Kidney epithelial cell (primary cell): ENCODE results near the gene KCNIP4. TPM values are rescaled to one million over a fixed set of nuclear protein-coding genes. Genes with fewer than 3 reads are reported as not detected.

ENCODE experiments used
- DNase-seq: peaks from one replicate; pipeline ENCODE4 v3.0.0-alpha.2; 2010; ENCODE audit warnings: low read depth
- H3K27me3 ChIP-seq: 2 replicates; pipeline ENCODE4 v1.6.0; 2011; ENCODE audit warnings: low read length; ENCODE audit not compliant: control insufficient read depth, insufficient read depth
- H3K36me3 ChIP-seq: 2 replicates; pipeline ENCODE4 v1.5.1; 2011; ENCODE audit warnings: low read length; ENCODE audit not compliant: control insufficient read depth, insufficient read depth
- H3K4me3 ChIP-seq: 2 replicates; pipeline ENCODE4 v1.5.1; 2011; ENCODE audit warnings: low read depth, mild to moderate bottlenecking, control low read depth, low read length
- total RNA-seq: library from RNA; depleted of rRNA; stranded (reverse); fragments of >200 nt; gene quantifications from 2 replicates; pipeline ENCODE4 v1.2.3, GENCODE V29; 2015
- TF ChIP-seq, protein P1 (sequence below): IDR thresholded peaks from 2 replicates; pipeline ENCODE4 v1.5.1; 2011; ENCODE audit warnings: mild to moderate bottlenecking, moderate library complexity, low read length, control low read depth, inconsistent platforms; ENCODE audit not compliant: insufficient read depth, poor library complexity, severe bottlenecking

KCNIP4 gene
- total RNA-seq, 1 donor from 2014 or later, result 5.5 TPM

- no peak overlapping the region for H3K4me3 ChIP-seq
- TF ChIP-seq, protein P1, sequence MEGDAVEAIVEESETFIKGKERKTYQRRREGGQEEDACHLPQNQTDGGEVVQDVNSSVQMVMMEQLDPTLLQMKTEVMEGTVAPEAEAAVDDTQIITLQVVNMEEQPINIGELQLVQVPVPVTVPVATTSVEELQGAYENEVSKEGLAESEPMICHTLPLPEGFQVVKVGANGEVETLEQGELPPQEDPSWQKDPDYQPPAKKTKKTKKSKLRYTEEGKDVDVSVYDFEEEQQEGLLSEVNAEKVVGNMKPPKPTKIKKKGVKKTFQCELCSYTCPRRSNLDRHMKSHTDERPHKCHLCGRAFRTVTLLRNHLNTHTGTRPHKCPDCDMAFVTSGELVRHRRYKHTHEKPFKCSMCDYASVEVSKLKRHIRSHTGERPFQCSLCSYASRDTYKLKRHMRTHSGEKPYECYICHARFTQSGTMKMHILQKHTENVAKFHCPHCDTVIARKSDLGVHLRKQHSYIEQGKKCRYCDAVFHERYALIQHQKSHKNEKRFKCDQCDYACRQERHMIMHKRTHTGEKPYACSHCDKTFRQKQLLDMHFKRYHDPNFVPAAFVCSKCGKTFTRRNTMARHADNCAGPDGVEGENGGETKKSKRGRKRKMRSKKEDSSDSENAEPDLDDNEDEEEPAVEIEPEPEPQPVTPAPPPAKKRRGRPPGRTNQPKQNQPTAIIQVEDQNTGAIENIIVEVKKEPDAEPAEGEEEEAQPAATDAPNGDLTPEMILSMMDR, result no peak
- no peaks in the 10 kb centered on the region for H3K36me3 ChIP-seq
- DNase-seq, result no peak
- H3K27me3 ChIP-seq, result no peaks in the 10 kb centered on the region
Measured at GRCh38 chr4:21735866-21736265, 212.7 kb downstream of the KCNIP4 start.

DNA sequence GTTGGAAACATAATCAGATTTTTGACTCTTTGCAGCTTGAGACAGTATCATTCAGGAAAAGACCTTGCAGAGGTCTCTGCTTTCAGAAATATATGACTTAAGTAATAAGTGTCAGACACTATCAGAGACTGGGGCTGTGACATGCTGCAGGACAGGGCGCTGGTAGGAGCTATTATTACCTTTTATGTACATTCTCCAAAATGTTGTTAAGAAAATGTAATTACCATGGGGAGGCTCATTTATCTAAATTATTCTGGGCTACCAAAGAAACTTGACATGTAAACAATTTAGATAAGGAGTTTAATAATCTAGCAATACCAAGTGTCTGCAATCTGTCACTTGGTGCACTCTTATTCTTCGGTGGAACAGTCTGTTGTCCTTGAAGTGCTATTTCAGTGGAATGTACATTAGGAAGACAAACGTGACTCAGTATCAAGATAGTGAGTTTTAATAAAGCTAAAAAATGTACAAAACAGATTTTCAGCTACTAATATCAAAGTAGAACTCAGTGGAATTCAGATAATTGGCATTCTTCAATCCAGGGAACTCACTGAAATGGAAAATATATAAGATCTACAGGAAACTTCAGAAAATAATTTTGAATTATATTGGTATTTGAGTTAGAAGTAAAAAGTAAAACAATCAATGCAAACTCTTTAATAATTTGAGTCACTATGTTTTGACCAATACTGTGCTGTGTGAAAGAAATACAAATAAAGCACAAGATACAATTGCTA lies 214.5 kb downstream of the KCNIP4 start:
- Histone ChIP-seq H3K4me3 (no peak overlapping the region), H3K36me3 (no peaks in the 10 kb centered on the region), H3K27me3 (no peaks in the 10 kb centered on the region)
- no peak for DNase-seq
- TF ChIP-seq, protein P1, result no peak

DNA sequence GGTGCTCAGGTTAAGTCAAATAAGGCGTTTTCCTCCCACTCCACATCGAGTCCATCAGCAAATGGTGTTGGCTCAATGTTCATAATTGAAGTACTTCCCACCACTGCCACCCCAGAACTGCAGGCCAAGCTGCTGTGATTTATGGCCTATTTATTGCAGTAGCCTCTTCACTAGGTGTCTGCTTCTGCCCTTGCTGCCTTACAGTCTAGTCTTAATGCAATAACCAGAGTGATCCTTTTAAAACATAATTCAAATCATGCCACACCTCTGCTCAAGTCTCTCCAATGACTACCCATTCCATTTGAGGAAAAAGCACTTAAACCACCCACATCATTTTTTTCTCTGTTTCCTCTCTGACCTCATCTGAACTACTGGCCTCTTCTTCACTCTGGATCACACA lies 220.3 kb downstream of the KCNIP4 start:
- no peak for DNase-seq
- TF ChIP-seq, protein P1, result no peak
- Histone ChIP-seq H3K4me3 (no peak overlapping the region), H3K27me3 (no peaks in the 10 kb centered on the region), H3K36me3 (no peaks in the 10 kb centered on the region)

- H3K36me3 ChIP-seq, result no peaks in the 10 kb centered on the region
- TF ChIP-seq, protein P1, result no peak
- H3K4me3 ChIP-seq, result no peak overlapping the region
- no peaks in the 10 kb centered on the region for H3K27me3 ChIP-seq
- no peak for DNase-seq
Measured at GRCh38 chr4:21726255-21726815, 222.2 kb downstream of the KCNIP4 start.

GRCh38 chr4:21722157-21722839 lies 226.3 kb downstream of the KCNIP4 start:
- Histone ChIP-seq H3K27me3 (no peaks in the 10 kb centered on the region), H3K4me3 (no peak overlapping the region), H3K36me3 (no peaks in the 10 kb centered on the region)
- DNase-seq, result no peak
- TF ChIP-seq, protein P1, result no peak
